NCI-H187 treated with DMSO at 0.1 percent for 48 hours (cell line): ENCODE measurements around the gene AMOTL2.

Experiments
- DNase-seq: peaks from one replicate; lab custom pipeline; 2025; lab: John Stamatoyannopoulos, UW

The AMOTL2 gene

GRCh38 chr3:134314588-134315285 lies 59.5 kb downstream of the AMOTL2 start:
- no peak for DNase-seq

GRCh38 chr3:134313847-134314587 lies 60.2 kb downstream of the AMOTL2 start:
- no peak for DNase-seq

GRCh38 chr3:134312873-134313846 lies 61.1 kb downstream of the AMOTL2 start:
- DNase-seq = no peak

- DNase-seq = no peak
These were observed 62.0 kb downstream of the AMOTL2 start for GRCh38 chr3:134312072-134312872.

- DNase-seq = no peak
These were observed 62.6 kb downstream of the AMOTL2 start for GRCh38 chr3:134311693-134312071.

- DNase-seq = no peak
These were observed 63.0 kb downstream of the AMOTL2 start for GRCh38 chr3:134311265-134311664.

- DNase-seq = no peak
These were observed 64.1 kb downstream of the AMOTL2 start for GRCh38 chr3:134309987-134310700.

- DNase-seq = no peak
These were observed 65.8 kb downstream of the AMOTL2 start for GRCh38 chr3:134308350-134308891.

GRCh38 chr3:134307425-134307824 lies 66.8 kb downstream of the AMOTL2 start:
- DNase-seq = no peak

GRCh38 chr3:134306320-134306719 lies 67.9 kb downstream of the AMOTL2 start:
- no peak for DNase-seq
